ENCODE measurements around the gene DNPH1.

DNA sequence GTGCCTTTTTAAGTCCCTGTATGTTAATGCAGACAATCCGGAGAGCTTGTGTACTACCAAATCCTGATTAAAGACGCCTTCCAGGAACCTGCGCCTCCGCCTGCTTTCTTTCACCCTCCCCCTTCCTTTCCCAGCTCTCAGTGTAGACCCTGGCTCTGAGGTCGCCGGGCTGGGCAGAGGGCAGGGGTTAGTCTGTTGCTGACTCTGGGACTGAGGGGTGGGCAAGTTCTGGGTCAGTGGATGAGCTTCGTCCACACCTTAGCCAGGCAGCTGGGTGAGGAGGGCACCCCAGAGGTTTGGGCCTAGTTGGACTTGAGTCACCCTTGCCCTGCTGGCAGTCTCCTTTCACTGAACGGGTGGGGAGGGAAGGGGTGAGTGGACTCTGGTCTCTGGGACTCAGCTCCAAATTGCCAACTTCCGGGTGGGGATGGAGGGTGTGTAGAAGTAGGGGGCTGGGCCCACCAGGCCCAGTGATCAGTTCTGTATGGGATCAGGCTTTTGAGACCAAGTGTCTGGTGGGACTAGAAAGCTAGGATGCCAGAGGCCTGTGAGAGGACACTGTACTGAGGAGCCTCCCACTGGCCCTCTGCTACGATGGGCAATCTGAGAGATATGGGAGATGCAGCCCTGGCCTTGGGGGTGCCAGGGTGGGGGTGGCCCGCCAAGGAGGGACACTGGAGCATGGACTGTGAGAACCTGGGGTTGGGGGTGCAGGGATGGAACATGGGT is 47.5 kb upstream of the DNPH1 start:
- TF ChIP-seq CTCF (IDR thresholded peaks at IDR 0.05) = no peak
- no peak for TF ChIP-seq POLR2A (IDR thresholded peaks at IDR 0.05)
